ENCODE measurements around the gene ISM2. TPM values are rescaled to one million over a fixed set of nuclear protein-coding genes. Genes with fewer than 3 reads are reported as not detected.

ISM2 gene
- total and polyA plus RNA-seq, 2 of the 8 experiments (the other 6 are each of a cell fraction or from before 2014, with no cell fraction given) = 0.52 to 0.79 TPM

- no peak overlapping the region for H2AK5ac ChIP-seq (ENCODE audit: low read depth, low read length)
- no peak overlapping the region for H2BK15ac ChIP-seq (ENCODE audit: low read length)
- DNase-seq (ENCODE audit: low read depth in 1 of 2, low spot score in 2 of 2) = no peak
- H3K4ac ChIP-seq (replicated peaks; ENCODE audit: insufficient read length, low read depth, low read length) = no peak overlapping the region
- no peaks in the 10 kb centered on the region for H3K9me3 ChIP-seq (ENCODE audit: insufficient read depth in 2 of 2, low read depth in 1 of 2, low read length in 1 of 2)
- no peak overlapping the region for H2BK20ac ChIP-seq (ENCODE audit: low read length)
- H4K8ac ChIP-seq (ENCODE audit: extremely low read depth, insufficient read depth, low read length) = no peak overlapping the region
- no peak overlapping the region for H4K5ac ChIP-seq (ENCODE audit: insufficient read length, low read depth, low read length)
- H3K27ac ChIP-seq (ENCODE audit: low read depth, low read length) = no peak overlapping the region
- no peaks in the 10 kb centered on the region; the same call in 1 of the 2 replicates for H3K23me2 ChIP-seq (ENCODE audit: low read depth, low read length)
- H3K4me1 ChIP-seq (replicated peaks in 1 of 4; ENCODE audit: control insufficient read depth in 3 of 4, insufficient read depth in 4 of 4, low read length in 3 of 4) = no peaks in the 10 kb centered on the region
- TF ChIP-seq TAF1 (IDR thresholded peaks at IDR 0.05; ENCODE audit: low read depth, low read length) = no peak
- no peak for TF ChIP-seq SP1 (IDR thresholded peaks at IDR 0.05; ENCODE audit: low read depth, low read length)
- TF ChIP-seq SIN3A (conservative IDR thresholded peaks at IDR 0.05 in 1 of 2, IDR thresholded peaks at IDR 0.05 in 1 of 2; ENCODE audit: low read depth in 1 of 2, low read length in 2 of 2) = no peak
- TF ChIP-seq TBP (IDR thresholded peaks at IDR 0.05; ENCODE audit: low read depth, low read length) = no peak
- TF ChIP-seq BCL11A (IDR thresholded peaks at IDR 0.05; ENCODE audit: low read depth in 2 of 2, low read length in 2 of 2) = no peak
- H3K23ac ChIP-seq (ENCODE audit: insufficient read length) = no peak overlapping the region
- no peak overlapping the region for H4K91ac ChIP-seq (replicated peaks; ENCODE audit: insufficient read length, low read length)
- no peak overlapping the region for H3K4me2 ChIP-seq (ENCODE audit: insufficient read depth in 1 of 2, low read depth in 2 of 2, low read length in 2 of 2)
- H4K20me1 ChIP-seq (replicated peaks in 1 of 2; ENCODE audit: control insufficient read depth in 1 of 2, insufficient read depth in 2 of 2, low read length in 2 of 2) = no peaks in the 10 kb centered on the region
- no peaks in the 10 kb centered on the region for H3K79me1 ChIP-seq (ENCODE audit: low read depth, low read length)
- no peak overlapping the region for H2BK5ac ChIP-seq (ENCODE audit: low read depth, low read length)
- peaks cover 0 to 9% (median 3%) of the 10 kb centered on the region in 4 experiments; a peak in 4 of 8 replicates for H3K36me3 ChIP-seq (ENCODE audit: control insufficient read depth in 2 of 4, insufficient read depth in 4 of 4, low read length in 3 of 4)
- no peak overlapping the region for H3K4me3 ChIP-seq (ENCODE audit: extremely low read depth in 1 of 4, insufficient read depth in 2 of 4, low read depth in 3 of 4, low read length in 4 of 4)
- no peak overlapping the region for H3K9ac ChIP-seq (replicated peaks in 1 of 4; ENCODE audit: extremely low read depth in 1 of 4, low read depth in 3 of 4, low read length in 3 of 4)
- ChIA-PET CTCF (ENCODE audit: partially characterized antibody) (interaction anchor here (0.9 to 1.9 kb wide), 5 partner anchors 7 to 135 kb away, joined by 3 to 9 read pairs (median 3); no protein-coding TSS in a partner anchor), POLR2A (ENCODE audit: partially characterized antibody) (interaction anchor here (1.1 kb wide), 1 partner anchor 85 kb away, joined by 3 read pairs; no protein-coding TSS in a partner anchor)
- no peak overlapping the region for H2AFZ ChIP-seq (ENCODE audit: low read length)
- H2BK12ac ChIP-seq (ENCODE audit: low read depth, low read length) = no peak overlapping the region
- no peak overlapping the region for H3K14ac ChIP-seq (ENCODE audit: insufficient read length)
- no peak for FAIRE-seq
- 85% methylated on average over 3 of the region's 3 CpGs; no CpG with 5 or more reads in 1 of the 2 experiments for WGBS, 2 experiments (ENCODE audit: extremely low coverage in 1 of 2, insufficient coverage in 1 of 2, insufficient read length in 1 of 2, insufficient replicate concordance in 2 of 2, low coverage in 1 of 2, low lambda C conversion rate in 2 of 2, missing lambda C conversion rate in 1 of 2)
- no peak overlapping the region for H3K18ac ChIP-seq (ENCODE audit: extremely low read depth, low read length)
- H3K27me3 ChIP-seq (replicated peaks in 1 of 4; ENCODE audit: control insufficient read depth in 3 of 4, extremely low read depth in 1 of 4, insufficient read depth in 3 of 4, low read length in 3 of 4) = no peaks in the 10 kb centered on the region
- H3K79me2 ChIP-seq (ENCODE audit: control insufficient read depth in 1 of 2, insufficient read depth in 2 of 2, low read length in 2 of 2) = no peaks in the 10 kb centered on the region
- H2BK120ac ChIP-seq (replicated peaks; ENCODE audit: low read depth, low read length) = no peak overlapping the region
- no peak overlapping the region for H3K56ac ChIP-seq (replicated peaks; ENCODE audit: insufficient read length, low read depth, low read length)
Observed at GRCh38 chr14:77543637-77544334, 45.2 kb upstream of the ISM2 start.

All from H1 (cell line).